ENCODE results near the gene PMM1.
"Not testable (repeated sequence)": the region's sequence is repeated elsewhere in the genome, so short reads cannot be mapped to it uniquely, and the experiment has no call there.

Gene PMM1

DNA sequence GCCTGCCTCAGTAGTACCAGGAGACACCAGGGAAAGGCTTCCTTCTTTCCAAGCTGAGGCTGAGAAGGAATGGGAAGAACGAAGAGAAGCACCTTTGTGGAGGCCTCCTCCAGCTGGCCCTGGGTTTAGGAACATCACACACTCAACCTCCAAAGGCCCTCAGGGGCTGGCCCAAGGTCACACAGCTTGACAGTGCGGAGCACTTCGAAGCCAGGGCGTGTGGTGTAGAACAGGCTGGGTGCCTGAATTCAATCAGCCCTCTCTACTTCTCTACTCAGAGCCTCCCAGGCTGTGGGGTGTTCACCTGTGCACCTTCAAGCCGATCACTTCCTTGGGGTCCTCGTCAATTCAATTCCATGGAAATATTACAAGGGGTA, 29.6 kb downstream of the PMM1 start:
- Histone ChIP-seq H3K4me2 (ENCODE audit: low read depth, low read length) (peak overlapping the region; percentile 68; the same call in 1 of the 2 replicates), H3K9me3 (replicated peaks; ENCODE audit: insufficient read depth, low read length) (no peaks in the 10 kb centered on the region), H3K27me3 (replicated peaks; ENCODE audit: insufficient read depth, low read length) (no peaks in the 10 kb centered on the region), H3K27ac (ENCODE audit: low read length) (peak overlapping the region; percentile 37; the same call in 1 of the 2 replicates), H3K79me2 (ENCODE audit: low read length) (no peaks in the 10 kb centered on the region), H3K36me3 (replicated peaks; ENCODE audit: insufficient read depth, low read length) (no peaks in the 10 kb centered on the region), H3K4me3 (ENCODE audit: low read length) (peak overlapping the region; percentile 30; the same call in 1 of the 2 replicates), H3K9me2 (replicated peaks; ENCODE audit: insufficient read depth, low read length) (no peaks in the 10 kb centered on the region), H3K9ac (ENCODE audit: low read length) (no peak overlapping the region; the same call in 1 of the 2 replicates), H3K4me1 (ENCODE audit: low read length) (peaks cover 19% of the 10 kb centered on the region), H2AFZ (ENCODE audit: low read length) (peak overlapping the region; percentile 46), H3F3A (ENCODE audit: insufficient read depth, low read length) (peaks cover 8% of the 10 kb centered on the region), H4K20me1 (ENCODE audit: insufficient read depth, low read length) (no peaks in the 10 kb centered on the region)
- TF ChIP-seq EZH2phosphoT487 (IDR thresholded peaks at IDR 0.05; ENCODE audit: low read length) (no peak), EZH2 (optimal IDR thresholded peaks at IDR 0.05; ENCODE audit: low read depth, low read length) (no peak)
- TF ChIP-seq, protein P1, sequence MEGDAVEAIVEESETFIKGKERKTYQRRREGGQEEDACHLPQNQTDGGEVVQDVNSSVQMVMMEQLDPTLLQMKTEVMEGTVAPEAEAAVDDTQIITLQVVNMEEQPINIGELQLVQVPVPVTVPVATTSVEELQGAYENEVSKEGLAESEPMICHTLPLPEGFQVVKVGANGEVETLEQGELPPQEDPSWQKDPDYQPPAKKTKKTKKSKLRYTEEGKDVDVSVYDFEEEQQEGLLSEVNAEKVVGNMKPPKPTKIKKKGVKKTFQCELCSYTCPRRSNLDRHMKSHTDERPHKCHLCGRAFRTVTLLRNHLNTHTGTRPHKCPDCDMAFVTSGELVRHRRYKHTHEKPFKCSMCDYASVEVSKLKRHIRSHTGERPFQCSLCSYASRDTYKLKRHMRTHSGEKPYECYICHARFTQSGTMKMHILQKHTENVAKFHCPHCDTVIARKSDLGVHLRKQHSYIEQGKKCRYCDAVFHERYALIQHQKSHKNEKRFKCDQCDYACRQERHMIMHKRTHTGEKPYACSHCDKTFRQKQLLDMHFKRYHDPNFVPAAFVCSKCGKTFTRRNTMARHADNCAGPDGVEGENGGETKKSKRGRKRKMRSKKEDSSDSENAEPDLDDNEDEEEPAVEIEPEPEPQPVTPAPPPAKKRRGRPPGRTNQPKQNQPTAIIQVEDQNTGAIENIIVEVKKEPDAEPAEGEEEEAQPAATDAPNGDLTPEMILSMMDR (IDR thresholded peaks at IDR 0.05; ENCODE audit: low read length), result no peak
- peak; percentile 6 for DNase-seq

DNA sequence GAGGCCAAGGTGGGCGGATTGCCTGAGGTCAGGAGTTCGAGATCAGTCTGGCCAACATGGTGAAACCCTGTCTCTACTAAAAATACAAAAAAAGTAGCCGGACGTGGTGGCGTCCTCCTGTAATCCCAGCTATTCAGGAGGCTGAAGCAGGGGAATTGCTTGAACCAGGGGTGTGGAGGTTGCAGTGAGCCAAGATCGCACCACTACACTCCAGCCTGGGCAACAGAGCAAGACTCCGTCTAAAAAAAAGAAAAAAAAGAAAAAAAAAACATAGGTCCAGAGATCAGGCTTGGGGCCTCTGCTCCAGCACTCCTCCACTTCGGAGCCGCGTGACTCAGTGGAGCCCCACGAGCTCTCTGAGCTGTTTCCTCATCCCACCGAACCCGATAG, 31.4 kb downstream of the PMM1 start:
- not testable (repeated sequence) for H3K27me3 ChIP-seq (replicated peaks; ENCODE audit: insufficient read depth, low read length); H2AFZ ChIP-seq (ENCODE audit: low read length); H3K79me2 ChIP-seq (ENCODE audit: low read length); H3K27ac ChIP-seq (ENCODE audit: low read length); H3K4me2 ChIP-seq (ENCODE audit: low read depth, low read length); H4K20me1 ChIP-seq (ENCODE audit: insufficient read depth, low read length); H3K9me3 ChIP-seq (replicated peaks; ENCODE audit: insufficient read depth, low read length); DNase-seq; H3K9ac ChIP-seq (ENCODE audit: low read length); H3F3A ChIP-seq (ENCODE audit: insufficient read depth, low read length); H3K36me3 ChIP-seq (replicated peaks; ENCODE audit: insufficient read depth, low read length); H3K9me2 ChIP-seq (replicated peaks; ENCODE audit: insufficient read depth, low read length); H3K4me3 ChIP-seq (ENCODE audit: low read length)
- peaks cover 19% of the 10 kb centered on the region for H3K4me1 ChIP-seq (ENCODE audit: low read length)

DNA sequence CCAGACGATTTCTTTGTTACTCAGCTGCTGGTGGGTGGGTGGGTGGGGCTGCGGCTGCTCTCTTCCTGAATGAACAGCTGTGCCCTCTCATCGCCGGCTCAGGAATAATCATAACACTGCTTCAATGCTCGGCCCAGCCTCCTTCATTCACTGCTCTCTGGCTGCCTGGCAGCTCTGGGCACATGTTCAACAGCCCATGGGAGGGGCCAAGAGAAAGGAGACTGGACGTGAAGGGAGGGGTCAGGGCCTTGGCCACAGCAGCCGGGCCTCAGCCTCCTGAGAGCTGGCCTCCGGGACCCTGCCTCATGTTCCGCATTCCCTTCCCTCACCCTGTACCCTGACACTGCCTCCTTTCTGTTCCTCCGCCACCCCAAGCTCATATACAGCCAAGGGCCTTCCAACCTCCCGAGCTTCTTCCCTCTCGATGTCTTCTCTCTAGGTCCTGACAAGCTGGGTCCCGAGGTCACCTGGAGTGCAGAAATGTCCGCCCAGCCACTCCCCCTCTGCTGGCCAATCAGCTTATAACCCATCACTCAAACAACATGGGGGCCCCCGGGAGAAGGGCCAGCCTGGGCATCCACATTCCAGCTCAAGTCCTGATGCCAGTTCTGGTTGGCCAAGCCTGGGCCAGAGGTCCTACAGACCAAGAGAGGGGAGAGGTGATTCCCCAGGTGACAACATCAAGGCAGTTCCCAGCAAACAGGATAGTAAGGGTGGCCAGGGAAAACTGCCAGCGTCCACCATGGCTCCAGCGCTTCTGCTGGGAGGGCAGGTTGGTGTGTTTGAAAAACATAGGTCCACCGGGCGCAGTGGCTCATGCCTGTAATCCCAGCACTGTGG, 32.0 kb downstream of the PMM1 start:
- no peaks in the 10 kb centered on the region for H3K27me3 ChIP-seq (replicated peaks; ENCODE audit: insufficient read depth, low read length)
- H3K4me1 ChIP-seq (ENCODE audit: low read length), result peaks cover 19% of the 10 kb centered on the region
- H3K4me2 ChIP-seq (ENCODE audit: low read depth, low read length), result peak overlapping the region; percentile 71
- H3K9ac ChIP-seq (ENCODE audit: low read length), result no peak overlapping the region
- H3K79me2 ChIP-seq (ENCODE audit: low read length), result no peaks in the 10 kb centered on the region
- no peak overlapping the region for H3K4me3 ChIP-seq (ENCODE audit: low read length)
- H3K9me3 ChIP-seq (replicated peaks; ENCODE audit: insufficient read depth, low read length), result no peaks in the 10 kb centered on the region
- peak; percentile 74 for DNase-seq
- H3K36me3 ChIP-seq (replicated peaks; ENCODE audit: insufficient read depth, low read length), result no peaks in the 10 kb centered on the region
- no peaks in the 10 kb centered on the region for H3K9me2 ChIP-seq (replicated peaks; ENCODE audit: insufficient read depth, low read length)
- H2AFZ ChIP-seq (ENCODE audit: low read length), result peak overlapping the region; percentile 28; the same call in 1 of the 2 replicates
- no peaks in the 10 kb centered on the region for H4K20me1 ChIP-seq (ENCODE audit: insufficient read depth, low read length)
- H3F3A ChIP-seq (ENCODE audit: insufficient read depth, low read length), result peaks cover 8% of the 10 kb centered on the region
- TF ChIP-seq EZH2 (optimal IDR thresholded peaks at IDR 0.05; ENCODE audit: low read depth, low read length), result no peak
- TF ChIP-seq EZH2phosphoT487 (IDR thresholded peaks at IDR 0.05; ENCODE audit: low read length), result no peak
- TF ChIP-seq, protein P1 (IDR thresholded peaks at IDR 0.05; ENCODE audit: low read length), result no peak
- peak overlapping the region; percentile 24; the same call in 1 of the 2 replicates for H3K27ac ChIP-seq (ENCODE audit: low read length)

DNA sequence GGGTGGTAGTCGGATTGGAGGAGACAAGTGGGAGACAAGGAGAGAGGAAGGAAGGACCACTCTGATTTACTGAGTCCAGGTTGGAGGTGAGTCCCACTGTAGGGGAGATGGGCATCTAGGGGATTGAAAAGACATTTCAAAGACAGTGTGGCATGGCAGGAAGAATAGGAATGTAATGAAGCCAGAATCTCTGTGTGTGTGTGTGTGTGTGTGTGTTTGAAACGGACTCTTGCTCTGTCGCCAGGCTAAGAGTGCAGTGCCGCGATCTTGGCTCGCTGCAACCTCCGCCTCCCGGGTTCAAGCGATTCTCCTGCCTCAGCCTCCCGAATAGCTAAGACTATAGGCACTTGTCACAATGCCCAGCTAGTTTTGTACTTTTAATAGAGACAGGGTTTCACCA, 33.1 kb downstream of the PMM1 start:
- H3K4me3 ChIP-seq (ENCODE audit: low read length), result no peak overlapping the region
- peaks cover 19% of the 10 kb centered on the region for H3K4me1 ChIP-seq (ENCODE audit: low read length)
- no peaks in the 10 kb centered on the region for H3K79me2 ChIP-seq (ENCODE audit: low read length)
- DNase-seq, result no peak
- peaks cover 8% of the 10 kb centered on the region for H3F3A ChIP-seq (ENCODE audit: insufficient read depth, low read length)
- H3K9ac ChIP-seq (ENCODE audit: low read length), result no peak overlapping the region
- H4K20me1 ChIP-seq (ENCODE audit: insufficient read depth, low read length), result no peaks in the 10 kb centered on the region
- no peaks in the 10 kb centered on the region for H3K9me2 ChIP-seq (replicated peaks; ENCODE audit: insufficient read depth, low read length)
- H3K27me3 ChIP-seq (replicated peaks; ENCODE audit: insufficient read depth, low read length), result no peaks in the 10 kb centered on the region
- peak overlapping the region; percentile 71; the same call in 1 of the 2 replicates for H3K4me2 ChIP-seq (ENCODE audit: low read depth, low read length)
- no peak for TF ChIP-seq EZH2 (optimal IDR thresholded peaks at IDR 0.05; ENCODE audit: low read depth, low read length)
- H3K9me3 ChIP-seq (replicated peaks; ENCODE audit: insufficient read depth, low read length), result no peaks in the 10 kb centered on the region
- peak overlapping the region; percentile 62; the same call in 1 of the 2 replicates for H3K27ac ChIP-seq (ENCODE audit: low read length)
- H2AFZ ChIP-seq (ENCODE audit: low read length), result no peak overlapping the region
- H3K36me3 ChIP-seq (replicated peaks; ENCODE audit: insufficient read depth, low read length), result no peaks in the 10 kb centered on the region

Measured in MM.1S (cell line).